MM.1S (cell line): ENCODE results near the gene NPIPA5.
"Not testable (repeated sequence)": the region's sequence is repeated elsewhere in the genome, so short reads cannot be mapped to it uniquely, and the experiment has no call there.

Experiments
- DNase-seq: peaks from one replicate; pipeline ENCODE4 v3.0.0-alpha.2; 2015
- H2AFZ ChIP-seq: fragments of 300-600 bp; sonication (generic); 2 replicates; pipeline ENCODE4 v1.6.0; 2016; ENCODE audit warnings: antibody characterized with exemption, low read length
- H3F3A ChIP-seq: fragments of 300-600 bp; sonication (generic); 2 replicates; pipeline ENCODE4 v1.6.1; 2016; ENCODE audit warnings: mild to moderate bottlenecking, antibody characterized with exemption, low read length, moderate library complexity, mixed read lengths; ENCODE audit not compliant: insufficient read depth
- H3K27ac ChIP-seq: fragments of 300-600 bp; sonication (generic); 2 replicates; pipeline ENCODE4 v1.5.1; 2016; ENCODE audit warnings: mild to moderate bottlenecking, low read length
- H3K27me3 ChIP-seq: fragments of 300-600 bp; sonication (generic); replicated peaks from 2 replicates; pipeline ENCODE4 v1.6.0; 2016; ENCODE audit warnings: low read length; ENCODE audit not compliant: insufficient read depth
- H3K36me3 ChIP-seq: fragments of 300-600 bp; sonication (generic); replicated peaks from 2 replicates; pipeline ENCODE4 v1.6.1; 2016; ENCODE audit warnings: mild to moderate bottlenecking, low read length, mixed read lengths; ENCODE audit not compliant: insufficient read depth
- H3K4me1 ChIP-seq: fragments of 300-600 bp; sonication (generic); 2 replicates; pipeline ENCODE4 v1.6.1; 2016; ENCODE audit warnings: low read length, mixed read lengths
- H3K4me2 ChIP-seq: fragments of 300-600 bp; sonication (generic); 2 replicates; pipeline ENCODE4 v1.6.0; 2016; ENCODE audit warnings: low read depth, low read length
- H3K4me3 ChIP-seq: fragments of 300-600 bp; sonication (generic); 2 replicates; pipeline ENCODE4 v1.5.1; 2016; ENCODE audit warnings: low read length, mixed read lengths
- H3K79me2 ChIP-seq: fragments of 300-600 bp; sonication (generic); 2 replicates; pipeline ENCODE4 v1.6.1; 2016; ENCODE audit warnings: mixed run types, low read length, mixed read lengths
- H3K9ac ChIP-seq: fragments of 300-600 bp; sonication (generic); 2 replicates; pipeline ENCODE4 v1.6.1; 2016; ENCODE audit warnings: low read length, mixed read lengths
- H3K9me2 ChIP-seq: fragments of 300-600 bp; sonication (generic); replicated peaks from 2 replicates; pipeline ENCODE4 v1.6.1; 2016; ENCODE audit warnings: mild to moderate bottlenecking, low read length, mixed read lengths; ENCODE audit not compliant: insufficient read depth
- H3K9me3 ChIP-seq: fragments of 300-600 bp; sonication (generic); replicated peaks from 2 replicates; pipeline ENCODE4 v1.6.1; 2016; ENCODE audit warnings: mild to moderate bottlenecking, low read length, mixed read lengths; ENCODE audit not compliant: insufficient read depth
- H4K20me1 ChIP-seq: fragments of 300-600 bp; sonication (generic); 2 replicates; pipeline ENCODE4 v1.6.1; 2016; ENCODE audit warnings: mild to moderate bottlenecking, low read length, moderate library complexity, mixed read lengths; ENCODE audit not compliant: insufficient read depth
- CTCF ChIP-seq: fragments of 300-600 bp; sonication (generic); IDR thresholded peaks from 2 replicates; pipeline ENCODE4 v1.5.1; 2016; ENCODE audit warnings: antibody characterized with exemption, low read length, mixed read lengths
- EZH2 ChIP-seq: fragments of 300-600 bp; sonication (generic); optimal IDR thresholded peaks from 2 replicates; pipeline ENCODE3; 2017; ENCODE audit warnings: low read depth, mild to moderate bottlenecking, antibody characterized with exemption, low read length, mixed read lengths
- EZH2phosphoT487 ChIP-seq: fragments of 300-600 bp; sonication (generic); IDR thresholded peaks from 2 replicates; pipeline ENCODE4 v1.6.1; 2018; ENCODE audit warnings: antibody characterized with exemption, low read length

The NPIPA5 gene

DNA sequence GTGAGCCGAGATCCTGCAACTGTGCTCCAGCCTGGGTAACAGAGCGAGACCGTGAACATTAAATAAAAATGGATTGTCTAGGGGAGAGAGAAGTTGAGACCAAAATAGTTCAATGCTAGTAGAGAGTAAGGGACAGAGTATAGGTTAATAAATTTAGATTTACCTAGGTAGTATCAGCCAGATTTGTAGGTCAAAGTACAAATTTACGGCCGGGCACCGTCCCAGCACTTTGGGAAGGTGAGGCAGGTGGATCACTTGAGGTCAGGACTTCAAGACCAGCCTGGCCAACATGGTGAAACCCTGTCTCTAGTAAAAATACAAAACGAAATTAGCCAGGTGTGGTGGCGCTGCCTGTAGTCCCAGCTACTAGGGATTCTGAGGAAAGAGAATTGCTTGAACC lies 44.1 kb upstream of the NPIPA5 start:
- Histone ChIP-seq H3K4me2 (no peak overlapping the region), H3K27me3 (no peaks in the 10 kb centered on the region), H3K9me3 (no peaks in the 10 kb centered on the region), H3K79me2 (no peaks in the 10 kb centered on the region), H3K4me3 (no peak overlapping the region), H3K9me2 (no peaks in the 10 kb centered on the region), H3K27ac (no peak overlapping the region), H4K20me1 (no peaks in the 10 kb centered on the region), H3K36me3 (no peaks in the 10 kb centered on the region), H3K4me1 (no peaks in the 10 kb centered on the region), H3K9ac (no peak overlapping the region), H3F3A (no peaks in the 10 kb centered on the region), H2AFZ (no peak overlapping the region)
- no peak for DNase-seq
- no peak for TF ChIP-seq EZH2

DNA sequence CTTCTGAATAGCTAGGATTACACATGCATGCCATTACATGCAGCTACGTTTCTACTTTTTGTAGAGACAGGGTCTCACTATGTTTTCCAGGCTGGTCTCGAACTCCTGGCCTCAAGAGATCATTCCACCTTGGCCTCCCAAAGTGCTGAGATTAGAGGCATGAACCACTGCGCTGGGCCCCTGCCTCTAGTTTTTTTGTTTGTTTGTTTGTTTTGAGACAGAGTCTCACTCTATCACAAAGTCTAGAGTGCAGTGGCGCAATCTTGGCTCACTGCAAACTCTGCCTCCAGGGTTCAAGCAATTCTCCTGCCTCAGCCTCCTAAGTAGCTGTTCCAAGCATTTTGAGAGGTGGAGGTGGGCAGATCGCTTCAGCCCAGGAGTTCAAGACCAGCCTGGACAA lies 43.6 kb upstream of the NPIPA5 start:
- H3K27me3 ChIP-seq, H4K20me1 ChIP-seq, H3K9ac ChIP-seq, H3K4me3 ChIP-seq, H3F3A ChIP-seq, H3K79me2 ChIP-seq, H3K36me3 ChIP-seq, H3K4me1 ChIP-seq, H3K27ac ChIP-seq, H3K9me2 ChIP-seq, H3K9me3 ChIP-seq, H2AFZ ChIP-seq, H3K4me2 ChIP-seq, DNase-seq: not testable (repeated sequence)

- no peak overlapping the region for H3K27ac ChIP-seq
Observed at GRCh38 chr16:15418206-15418605, 40.1 kb upstream of the NPIPA5 start.

GRCh38 chr16:15417197-15417596 lies 39.1 kb upstream of the NPIPA5 start:
- Histone ChIP-seq H2AFZ (no peak overlapping the region), H3K9me3 (no peaks in the 10 kb centered on the region), H3K27ac (no peak overlapping the region), H3K36me3 (no peaks in the 10 kb centered on the region), H3K4me3 (no peak overlapping the region), H3K4me2 (no peak overlapping the region), H3F3A (no peaks in the 10 kb centered on the region), H3K4me1 (no peaks in the 10 kb centered on the region), H4K20me1 (no peaks in the 10 kb centered on the region), H3K9ac (no peak overlapping the region), H3K9me2 (no peaks in the 10 kb centered on the region), H3K79me2 (no peaks in the 10 kb centered on the region), H3K27me3 (no peaks in the 10 kb centered on the region)
- no peak for DNase-seq
- no peak for TF ChIP-seq EZH2
- no peak for TF ChIP-seq EZH2phosphoT487
- no peak for TF ChIP-seq CTCF

More at GRCh38 chr16:15418206-15418605, 40.1 kb upstream of the NPIPA5 start:
- H3K4me1 ChIP-seq = no peaks in the 10 kb centered on the region
- no peaks in the 10 kb centered on the region for H3K9me3 ChIP-seq
- H3K27me3 ChIP-seq = no peaks in the 10 kb centered on the region
- no peaks in the 10 kb centered on the region for H4K20me1 ChIP-seq
- H3K9me2 ChIP-seq = no peaks in the 10 kb centered on the region
- TF ChIP-seq CTCF (no peak), EZH2 (no peak), EZH2phosphoT487 (no peak)
- H3F3A ChIP-seq = no peaks in the 10 kb centered on the region
- no peak overlapping the region for H2AFZ ChIP-seq
- no peak overlapping the region for H3K4me3 ChIP-seq
- no peak overlapping the region for H3K4me2 ChIP-seq
- DNase-seq = no peak
- no peaks in the 10 kb centered on the region for H3K36me3 ChIP-seq
- H3K79me2 ChIP-seq = no peaks in the 10 kb centered on the region
- no peak overlapping the region for H3K9ac ChIP-seq
